Right kidney (tissue), 1 donor: Measurements from ENCODE around the gene TIAL1.
"Not testable (repeated sequence)": the region's sequence is repeated elsewhere in the genome, so short reads cannot be mapped to it uniquely, and the experiment has no call there.

Source experiments
- DNase-seq: peaks from one replicate; pipeline ENCODE4 v3.0.0-alpha.2; 2016

TIAL1 gene

DNA sequence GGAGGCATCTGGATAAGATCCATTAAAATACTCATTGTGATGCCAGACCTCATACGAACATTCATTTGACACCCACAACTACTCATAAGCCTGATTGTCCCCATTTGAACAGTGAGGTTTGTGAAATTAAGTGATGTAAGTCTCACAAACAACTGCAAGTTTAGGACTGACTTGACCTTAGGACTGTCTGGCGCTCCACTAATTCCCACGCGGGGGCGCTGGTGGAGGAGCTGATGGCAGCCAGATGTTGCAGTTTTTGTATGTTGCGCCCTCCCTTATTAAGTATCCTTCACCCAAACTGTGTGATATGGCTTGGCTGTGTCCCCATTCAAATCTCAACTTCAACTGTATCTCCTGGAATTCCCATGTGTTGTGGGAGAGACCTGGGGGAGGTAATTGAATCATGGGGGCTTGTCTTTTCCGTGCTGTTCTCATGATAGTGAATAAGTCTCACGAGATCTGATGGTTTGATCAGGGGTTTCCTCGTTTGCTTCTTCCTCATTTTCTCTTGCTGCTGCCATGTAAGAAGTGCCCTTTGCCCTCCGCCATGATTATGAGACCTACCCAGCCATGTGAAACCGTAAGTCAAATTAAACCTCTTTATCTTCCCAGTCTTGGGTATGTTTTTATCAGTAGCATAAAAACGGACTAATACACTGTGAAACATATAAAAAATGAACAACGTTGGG is 20.3 kb upstream of the TIAL1 start:
- DNase-seq: no peak

GRCh38 chr10:119614686-119615085 is 17.9 kb upstream of the TIAL1 start:
- no peak for DNase-seq

DNA sequence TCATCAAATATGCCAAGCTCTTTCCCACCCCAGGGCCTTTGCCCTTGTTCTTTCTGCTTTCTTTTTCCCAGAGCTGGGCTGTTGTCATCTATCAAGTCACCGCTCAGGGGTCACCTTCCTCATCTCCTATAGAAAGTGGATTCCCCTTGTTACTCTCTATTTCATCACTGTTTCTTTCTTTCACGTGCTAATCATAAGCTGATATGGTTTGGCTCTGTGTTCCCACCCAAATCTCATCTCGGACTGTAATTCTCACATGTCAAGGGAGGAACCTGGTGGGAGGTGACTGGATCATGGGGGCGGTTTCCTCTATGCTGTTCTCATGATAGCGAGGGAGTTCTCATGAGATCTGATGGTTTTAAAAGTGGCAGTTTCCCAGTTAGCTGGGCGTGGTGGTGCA is 17.0 kb upstream of the TIAL1 start:
- no peak for DNase-seq

- no peak for DNase-seq
Measured at GRCh38 chr10:119611433-119611832, 14.7 kb upstream of the TIAL1 start.

DNA sequence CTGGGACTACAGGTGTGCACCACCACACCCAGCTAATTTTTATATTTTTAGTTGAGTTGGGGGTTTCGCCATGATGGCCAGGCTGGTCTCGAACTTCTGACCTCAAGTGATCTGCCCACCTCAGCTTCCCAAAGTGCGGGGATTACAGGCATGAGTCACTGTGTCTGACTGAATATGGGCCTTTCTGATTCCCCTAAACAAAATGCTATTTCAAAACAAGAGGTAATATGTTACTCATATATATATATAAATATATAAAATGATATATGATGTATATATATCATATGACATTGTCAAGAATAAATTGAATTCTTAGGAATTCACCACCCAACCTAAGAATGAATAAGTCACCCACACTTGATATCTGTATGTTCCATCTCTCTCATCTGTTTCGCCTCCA is 12.8 kb upstream of the TIAL1 start:
- no peak for DNase-seq

DNA sequence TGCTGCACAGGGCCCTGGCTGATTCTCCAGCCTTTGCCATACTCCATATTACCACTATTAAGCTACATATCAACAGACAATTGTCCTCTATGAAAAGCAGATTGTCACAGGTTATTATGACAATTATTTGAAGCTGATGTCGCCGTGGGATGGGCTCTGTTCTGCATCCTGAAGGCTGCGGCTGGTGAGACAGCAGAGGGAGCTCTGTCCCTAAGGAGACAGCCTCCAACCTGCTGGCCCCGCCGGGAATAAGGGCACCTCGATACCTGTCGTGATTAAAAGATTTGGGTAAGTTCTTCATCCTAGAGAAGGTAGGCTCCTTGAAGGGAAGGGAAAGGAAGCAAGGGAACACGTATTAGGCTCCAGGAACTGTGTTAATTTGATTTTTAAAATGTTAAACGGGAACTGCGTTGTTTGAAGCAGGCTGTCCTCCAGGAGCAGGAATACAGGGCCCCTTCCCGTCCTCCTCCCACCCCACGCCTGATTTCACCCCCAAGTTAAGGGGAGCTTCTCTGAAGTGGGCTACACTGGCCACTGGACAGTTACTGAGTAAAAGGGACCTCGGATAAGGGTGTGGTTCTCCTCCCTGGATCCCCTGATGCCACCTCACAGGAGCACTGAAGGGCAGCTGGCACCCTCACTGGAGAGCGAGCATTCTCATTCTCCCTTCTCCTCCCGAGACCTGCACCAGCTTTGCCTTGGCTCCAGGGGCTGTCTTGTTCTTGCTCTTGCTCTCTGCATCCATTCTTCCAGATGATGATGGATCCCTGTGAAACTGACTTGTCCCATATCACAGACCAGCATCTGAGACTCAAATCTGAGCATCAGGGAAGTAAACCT is 11.8 kb upstream of the TIAL1 start:
- DNase-seq: peak; percentile 41

DNA sequence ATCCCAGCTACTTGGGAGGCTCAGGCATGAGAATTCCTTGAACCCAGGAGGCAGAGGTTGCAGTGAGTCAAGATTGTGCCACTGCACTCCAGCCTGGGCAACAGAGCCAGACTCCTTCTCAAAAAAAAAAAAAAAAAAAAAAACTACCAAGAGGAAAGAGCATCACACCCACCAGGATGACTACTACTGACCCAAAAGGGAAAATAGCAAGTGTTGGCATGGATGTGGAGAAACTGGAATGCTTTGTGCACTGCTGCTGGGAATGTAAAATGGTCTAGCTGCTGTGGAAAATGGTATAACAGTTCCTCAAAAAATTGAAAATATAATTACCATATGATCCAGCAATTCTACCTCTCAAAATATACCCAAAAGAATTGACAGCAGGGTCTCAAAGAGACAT is 7.7 kb upstream of the TIAL1 start:
- DNase-seq: no peak

DNA sequence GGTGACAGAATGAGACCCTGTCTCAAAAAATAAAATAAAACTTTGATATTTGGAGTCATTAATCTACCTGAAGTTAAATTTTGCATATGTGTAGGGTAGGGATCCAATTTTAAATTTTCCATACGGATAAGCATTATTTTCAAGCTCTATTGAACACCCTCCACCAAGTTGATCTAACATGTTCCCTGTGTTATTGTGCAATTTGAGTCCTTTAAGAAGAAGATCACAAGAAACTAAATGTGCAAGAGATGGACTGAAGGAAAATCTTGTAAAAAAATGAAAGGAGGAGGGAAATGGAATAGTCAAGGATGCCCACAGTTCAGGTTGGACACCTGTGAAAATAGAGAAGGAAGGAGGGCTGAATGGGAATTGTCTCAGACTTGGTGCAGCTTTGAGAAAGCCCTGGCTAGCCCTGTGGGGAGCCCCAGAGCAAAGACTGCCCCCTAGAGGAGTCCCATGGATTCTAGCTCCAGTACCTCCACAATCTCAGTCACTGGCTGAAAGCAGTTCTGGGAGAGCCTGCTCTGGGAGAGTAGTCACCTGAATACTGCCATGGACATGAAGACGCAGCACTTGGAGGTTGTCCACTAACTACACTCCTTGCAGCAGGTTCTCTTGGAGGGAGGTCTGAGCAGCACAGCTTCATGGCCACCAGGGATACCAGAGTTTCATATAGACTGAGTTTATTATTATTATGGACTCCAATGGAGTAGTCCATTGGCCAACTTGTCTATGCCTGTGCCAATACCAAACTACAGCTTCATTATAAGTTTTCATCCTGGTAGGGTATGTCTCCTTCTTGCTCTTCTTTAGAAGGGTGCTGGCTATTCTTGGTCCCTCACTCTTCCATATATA is 5.7 kb upstream of the TIAL1 start:
- no peak for DNase-seq

DNA sequence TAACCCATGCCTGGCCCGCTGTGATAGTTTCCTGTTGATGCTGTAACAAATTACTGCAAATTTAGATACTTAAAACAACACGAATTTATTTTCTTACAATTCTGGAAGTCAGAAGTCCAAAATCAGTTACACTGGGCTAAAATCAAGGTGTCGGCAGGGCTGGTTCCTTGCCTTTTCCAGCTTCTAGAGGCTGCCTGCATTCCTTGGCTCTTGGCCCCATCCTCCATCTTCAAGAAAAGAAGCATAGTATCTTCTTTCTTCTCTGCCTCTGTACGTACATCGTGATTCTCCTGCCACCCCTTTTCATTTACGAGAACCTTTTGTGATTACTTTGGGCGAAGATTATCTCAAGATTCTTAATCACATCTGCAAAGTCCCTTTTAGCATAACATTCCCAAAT is 1.6 kb upstream of the TIAL1 start:
- DNase-seq: no peak

DNA sequence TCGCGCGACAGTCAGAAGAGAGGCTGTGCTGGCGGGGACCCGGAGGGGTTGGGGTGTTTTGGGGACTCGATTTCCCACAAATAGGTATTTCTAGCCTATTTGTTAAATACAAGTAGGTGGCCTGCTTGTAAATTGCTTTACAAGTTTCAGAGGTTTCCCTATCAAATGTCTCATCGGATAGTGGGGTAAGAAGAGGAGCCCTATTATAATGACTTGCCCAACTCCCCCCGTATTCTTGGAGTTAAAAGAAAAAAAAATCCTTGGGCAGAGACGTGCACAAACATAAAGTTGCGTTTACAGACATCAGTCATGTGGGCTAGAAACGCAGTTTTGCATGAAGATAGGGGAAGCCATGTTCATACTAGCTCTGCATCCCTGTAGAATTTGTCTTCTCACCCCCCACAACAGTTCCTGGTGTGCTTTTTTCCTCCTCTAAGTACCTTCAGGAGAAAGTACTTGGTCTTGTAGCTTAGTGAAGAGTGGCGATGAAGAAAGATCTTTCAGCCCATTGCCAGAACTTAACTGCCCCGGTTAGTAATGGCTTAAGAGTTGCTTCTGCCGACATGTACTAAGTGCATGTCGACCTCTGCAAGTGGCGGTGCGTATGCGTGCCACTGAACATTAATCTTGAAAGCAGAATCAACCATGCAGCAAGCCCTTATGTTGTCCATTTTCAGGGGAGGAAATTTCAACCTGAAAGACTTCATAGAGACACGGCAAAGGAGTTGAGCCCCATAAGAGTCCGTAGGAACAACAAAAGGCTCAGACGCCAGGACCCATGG is 832 bp upstream of the TIAL1 start:
- DNase-seq: peak; percentile 19

GRCh38 chr10:119595676-119596515 is 868 bp downstream of the TIAL1 start:
- DNase-seq: peak; percentile 76

DNA sequence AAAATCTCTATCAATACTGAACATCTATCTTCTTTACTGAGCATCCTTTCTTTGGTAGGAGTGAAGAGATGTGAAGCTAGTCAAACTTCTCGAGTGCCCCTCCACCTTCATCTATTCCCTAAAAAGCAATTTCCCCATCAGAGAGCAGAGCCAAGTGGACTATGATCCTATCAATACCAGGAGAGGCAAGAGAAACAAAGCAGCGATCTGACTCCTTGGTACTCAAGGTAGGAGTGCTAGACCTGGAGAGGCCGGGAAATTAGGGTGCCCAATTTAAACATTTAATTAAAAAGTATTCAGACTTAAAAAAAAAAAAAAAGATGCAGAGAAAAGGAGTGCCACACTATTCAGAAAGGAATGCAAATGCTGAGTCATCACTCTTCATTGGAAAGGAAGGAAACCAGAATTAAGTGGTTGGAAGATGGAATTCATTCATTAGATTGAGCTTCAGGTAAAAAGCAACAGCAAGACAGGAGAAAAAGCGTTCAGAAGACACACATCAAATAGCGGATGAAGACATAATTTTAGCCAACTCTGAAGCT is 1.6 kb downstream of the TIAL1 start:
- no peak for DNase-seq

DNA sequence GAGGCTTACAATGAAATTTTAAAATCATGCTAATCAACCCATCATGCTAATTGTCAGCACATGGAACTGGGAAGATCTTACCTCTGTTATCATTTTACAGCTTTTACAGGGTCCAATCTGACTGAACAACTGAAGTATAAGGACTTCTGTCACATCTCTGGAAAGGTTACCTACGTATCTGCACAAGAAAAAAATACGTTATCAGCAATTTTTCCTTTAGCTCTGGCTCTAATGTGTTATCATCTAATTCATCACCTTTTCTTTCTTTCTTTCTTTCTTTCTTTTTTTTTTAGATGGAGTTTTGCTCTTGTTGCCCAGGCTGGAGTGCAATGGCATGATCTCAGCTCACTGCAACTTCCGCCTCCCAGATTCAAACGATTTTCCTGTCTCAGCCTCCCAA is 8.7 kb downstream of the TIAL1 start:
- DNase-seq: no peak

DNA sequence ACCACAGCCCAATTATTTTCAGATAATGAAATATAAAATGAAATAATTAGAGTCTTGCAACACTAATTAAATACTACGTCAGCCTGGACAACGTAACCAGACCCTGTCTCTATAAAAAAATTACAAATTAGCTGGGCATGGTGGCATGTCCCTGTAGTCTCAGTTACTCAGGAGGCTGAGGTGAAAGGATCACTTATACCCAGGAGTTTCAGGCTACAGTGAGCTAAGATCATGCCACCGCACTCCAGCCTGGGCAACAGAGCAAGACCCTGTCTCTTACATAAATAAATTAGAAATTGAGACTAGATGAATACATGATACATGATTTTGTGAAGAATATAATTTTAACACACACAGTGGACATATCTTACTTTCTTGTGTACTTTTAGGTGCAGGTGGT is 18.4 kb downstream of the TIAL1 start:
- no peak for DNase-seq

DNA sequence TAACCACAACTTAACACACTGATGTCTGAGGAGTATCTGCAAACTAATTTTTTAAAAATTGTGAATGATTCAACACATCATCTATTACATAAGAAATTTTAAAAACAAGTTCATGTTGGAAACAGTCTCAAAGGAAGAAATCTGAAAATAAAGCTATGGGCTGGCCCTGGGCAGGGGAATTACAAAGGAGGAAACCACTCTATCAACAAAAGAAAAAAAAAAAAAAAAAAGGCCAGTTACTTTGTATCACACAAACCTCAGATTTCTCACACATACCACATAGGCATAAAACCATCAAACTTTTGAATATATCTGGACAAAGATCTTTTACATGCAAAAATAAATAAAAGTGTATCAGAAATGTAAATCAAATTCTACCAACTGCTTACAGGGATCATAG is 20.8 kb downstream of the TIAL1 start:
- no peak for DNase-seq

GRCh38 chr10:119575506-119575905 is 21.3 kb downstream of the TIAL1 start:
- DNase-seq: no peak

DNA sequence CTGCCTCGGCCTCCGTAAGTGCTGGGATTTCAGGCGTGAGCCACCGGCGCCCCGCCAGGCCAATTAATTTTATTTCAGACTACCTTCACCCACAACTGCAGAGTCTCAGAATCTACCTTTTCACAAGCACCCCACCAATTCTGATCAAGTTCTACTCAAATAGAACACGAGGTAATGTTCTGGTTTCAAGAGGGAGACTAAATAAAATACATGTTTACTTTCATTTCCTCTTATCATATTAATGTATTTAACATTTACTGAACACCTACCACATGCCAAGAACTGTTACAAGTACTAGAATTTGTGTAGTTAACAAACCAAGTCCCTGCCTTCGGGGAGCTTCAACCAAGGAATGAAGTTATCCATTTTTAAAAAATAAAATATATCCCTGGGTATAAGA is 28.8 kb downstream of the TIAL1 start:
- DNase-seq: no peak

- no peak for DNase-seq
Measured at GRCh38 chr10:119562097-119562496, 34.7 kb downstream of the TIAL1 start.

DNA sequence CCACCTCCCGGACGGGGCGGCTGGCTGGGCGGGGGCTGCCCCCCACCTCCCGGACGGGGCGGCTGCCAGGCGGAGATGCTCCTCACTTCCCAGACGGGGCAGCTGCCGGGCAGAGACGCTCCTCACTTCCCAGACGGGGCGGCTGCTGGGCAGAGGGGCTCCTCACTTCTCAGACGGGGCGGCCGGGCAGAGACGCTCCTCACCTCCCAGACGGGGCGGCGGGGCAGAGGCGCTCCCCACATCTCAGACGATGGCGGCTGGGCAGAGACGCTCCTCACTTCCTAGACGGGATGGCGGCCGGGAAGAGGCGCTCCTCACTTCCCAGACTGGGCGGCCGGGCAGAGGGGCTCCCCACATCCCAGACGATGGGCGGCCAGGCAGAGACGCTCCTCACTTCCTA is 37.3 kb downstream of the TIAL1 start:
- not testable (repeated sequence) for DNase-seq

DNA sequence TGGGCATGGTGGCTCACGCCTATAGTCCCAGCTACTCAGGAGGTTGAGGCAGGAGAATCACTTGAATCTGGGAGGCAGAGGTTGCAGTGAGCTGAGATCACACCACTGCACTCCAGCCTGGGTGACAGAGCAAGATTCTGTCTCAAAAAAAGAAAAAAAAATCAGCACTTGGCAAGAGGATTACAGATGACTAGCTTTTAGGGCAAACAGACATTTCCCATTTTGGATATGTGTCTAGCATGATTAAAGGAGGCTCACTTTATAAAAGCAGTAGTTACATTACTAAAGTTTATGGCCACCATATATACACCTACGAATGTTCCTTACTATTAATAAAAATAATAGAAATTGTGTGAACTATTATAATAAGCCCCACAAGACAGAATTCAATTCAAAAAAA is 40.7 kb downstream of the TIAL1 start:
- DNase-seq: not testable (repeated sequence)

GRCh38 chr10:119555178-119555784 is 41.5 kb downstream of the TIAL1 start:
- no peak for DNase-seq
